SK-MEL-5 (cell line): Measurements from ENCODE around the gene ZNRF3. TPM values are rescaled to one million over a fixed set of nuclear protein-coding genes. Genes with fewer than 3 reads are reported as not detected.

Experiments used
- DNase-seq: peaks from one replicate; pipeline ENCODE4 v3.0.0-alpha.2; 2016; ENCODE audit warnings: low read depth, low spot score
- in situ Hi-C: cut with HindIII; loops from 2 replicates; pipeline ENCODE4 v1.10.0; 2016; ENCODE audit warnings: low sequenced_read_pairs, high pct_unique_total_duplicates, low pct_unique_long_range_greater_than_20kb
- total RNA-seq: library from RNA; depleted of rRNA; stranded (reverse); fragments of >200 nt; shearing (Covaris generic); gene quantifications from 2 replicates; pipeline ENCODE4 v1.2.3, GENCODE V29; 2014

ZNRF3 gene
- total RNA-seq, 1 experiment from 2014 or later, result 4.3 TPM

DNA sequence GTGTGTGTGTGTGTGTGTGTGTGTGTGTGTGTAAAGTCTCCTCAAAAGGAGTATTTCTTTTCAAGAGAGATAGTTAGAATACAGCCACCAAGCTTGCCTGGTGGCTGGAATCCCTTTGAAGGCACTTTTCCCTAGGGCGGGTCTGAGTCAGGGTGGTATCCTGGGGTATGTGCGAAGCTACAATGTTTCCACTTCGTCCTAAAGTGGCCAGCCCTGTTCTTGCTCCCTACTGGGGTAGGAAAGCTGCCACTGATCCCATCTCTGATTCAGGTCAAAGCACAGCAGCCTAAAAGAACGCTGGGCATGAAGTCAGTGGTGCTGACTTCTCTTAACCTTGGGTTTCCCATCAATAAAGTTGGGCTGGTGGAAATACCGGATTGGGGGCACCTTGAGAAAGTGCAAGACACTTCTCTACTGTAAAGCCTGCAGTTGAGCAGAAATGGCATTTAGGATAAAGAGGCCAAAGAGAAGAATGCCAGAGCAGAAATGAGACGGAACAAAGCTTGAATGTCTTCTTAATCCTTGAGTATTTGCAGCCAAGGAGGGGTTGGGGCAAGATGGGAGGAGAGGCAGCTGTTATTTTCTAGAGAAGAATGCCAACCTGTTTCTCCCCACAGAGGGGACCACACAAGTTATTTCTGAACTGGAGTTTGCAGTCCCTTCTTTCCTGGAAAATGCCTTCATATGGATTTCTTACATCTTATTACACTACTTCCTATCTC is 35.3 kb downstream of the ZNRF3 start:
- in situ Hi-C loops, result no loop called here
- no peak for DNase-seq

DNA sequence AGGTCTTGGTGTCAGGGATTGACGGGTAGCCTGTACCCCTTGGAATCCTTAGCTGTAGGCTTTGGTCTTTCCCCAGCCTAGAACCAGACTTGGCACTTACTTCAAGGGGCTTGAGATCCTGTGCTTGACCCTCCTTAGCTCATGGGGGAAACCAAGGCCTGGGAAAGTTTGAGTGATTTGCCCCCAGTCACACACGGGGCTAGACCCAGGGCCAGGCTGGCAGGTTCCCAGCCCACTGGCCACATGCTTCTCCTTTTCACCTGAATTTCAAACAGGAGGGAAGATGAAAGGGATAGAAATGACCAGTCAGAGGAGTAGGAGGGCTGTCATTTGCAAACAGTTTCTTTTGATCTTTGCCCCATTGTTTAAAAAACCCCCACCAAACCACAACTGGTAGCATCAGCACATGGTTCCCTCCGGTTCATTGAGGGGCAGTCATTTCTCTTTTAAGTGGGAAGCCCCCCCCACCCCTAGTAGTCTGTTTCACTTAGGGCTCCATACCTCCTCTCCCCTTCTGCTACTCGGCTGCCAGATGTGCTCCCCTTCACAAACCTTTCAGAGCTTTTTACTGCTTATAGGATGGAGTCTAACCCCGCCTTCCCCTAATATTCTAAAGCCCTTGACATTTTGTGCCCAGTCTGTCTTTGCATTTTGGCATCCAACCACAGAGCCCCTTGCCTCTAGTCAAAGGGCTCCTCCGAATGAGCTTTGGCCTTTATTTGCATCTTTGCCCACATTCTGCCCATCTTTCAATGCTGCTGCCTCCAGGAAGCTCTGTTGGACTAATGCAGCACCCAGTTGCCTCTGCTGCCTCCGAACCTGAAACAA is 37.6 kb downstream of the ZNRF3 start:
- no peak for DNase-seq
- in situ Hi-C loops, result no loop called here

GRCh38 chr22:28921585-28921879 is 38.2 kb downstream of the ZNRF3 start:
- DNase-seq, result no peak
- in situ Hi-C loops, result no loop called here

DNA sequence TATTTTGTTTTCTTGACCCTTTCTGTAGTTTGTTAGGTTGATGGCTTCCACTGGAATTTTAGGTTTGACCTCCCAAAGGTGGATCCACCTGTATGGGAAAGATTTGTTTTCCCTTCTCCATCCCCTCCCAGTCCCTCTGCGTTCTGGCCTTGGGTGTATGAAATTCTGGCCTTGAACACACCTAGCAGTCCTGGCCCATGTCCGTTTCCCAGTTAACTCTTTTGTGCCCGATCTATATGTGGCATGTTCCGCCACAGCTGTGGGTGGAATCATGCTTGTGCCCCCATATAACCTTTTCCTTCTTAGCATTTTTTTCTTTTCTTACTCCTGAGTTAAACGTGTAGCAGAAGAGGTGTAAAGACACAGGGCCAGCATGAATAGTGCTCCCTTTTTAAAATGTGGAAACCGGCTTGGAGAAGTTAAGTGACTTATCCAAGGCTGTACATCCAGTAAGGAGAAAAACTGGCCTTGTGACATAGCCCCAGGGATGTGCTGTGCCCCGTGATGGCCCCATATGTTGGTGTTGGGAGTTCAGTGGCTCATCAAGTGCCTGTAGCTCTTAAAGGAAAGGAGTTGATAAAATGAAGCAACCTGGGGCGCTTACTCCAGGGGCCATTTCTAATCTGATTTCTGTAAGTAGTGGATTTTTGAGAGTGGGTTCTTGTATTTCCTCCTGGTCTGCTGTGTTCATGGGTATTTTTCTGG is 39.3 kb downstream of the ZNRF3 start:
- in situ Hi-C loops, result no loop called here
- peak; percentile 40 for DNase-seq

DNA sequence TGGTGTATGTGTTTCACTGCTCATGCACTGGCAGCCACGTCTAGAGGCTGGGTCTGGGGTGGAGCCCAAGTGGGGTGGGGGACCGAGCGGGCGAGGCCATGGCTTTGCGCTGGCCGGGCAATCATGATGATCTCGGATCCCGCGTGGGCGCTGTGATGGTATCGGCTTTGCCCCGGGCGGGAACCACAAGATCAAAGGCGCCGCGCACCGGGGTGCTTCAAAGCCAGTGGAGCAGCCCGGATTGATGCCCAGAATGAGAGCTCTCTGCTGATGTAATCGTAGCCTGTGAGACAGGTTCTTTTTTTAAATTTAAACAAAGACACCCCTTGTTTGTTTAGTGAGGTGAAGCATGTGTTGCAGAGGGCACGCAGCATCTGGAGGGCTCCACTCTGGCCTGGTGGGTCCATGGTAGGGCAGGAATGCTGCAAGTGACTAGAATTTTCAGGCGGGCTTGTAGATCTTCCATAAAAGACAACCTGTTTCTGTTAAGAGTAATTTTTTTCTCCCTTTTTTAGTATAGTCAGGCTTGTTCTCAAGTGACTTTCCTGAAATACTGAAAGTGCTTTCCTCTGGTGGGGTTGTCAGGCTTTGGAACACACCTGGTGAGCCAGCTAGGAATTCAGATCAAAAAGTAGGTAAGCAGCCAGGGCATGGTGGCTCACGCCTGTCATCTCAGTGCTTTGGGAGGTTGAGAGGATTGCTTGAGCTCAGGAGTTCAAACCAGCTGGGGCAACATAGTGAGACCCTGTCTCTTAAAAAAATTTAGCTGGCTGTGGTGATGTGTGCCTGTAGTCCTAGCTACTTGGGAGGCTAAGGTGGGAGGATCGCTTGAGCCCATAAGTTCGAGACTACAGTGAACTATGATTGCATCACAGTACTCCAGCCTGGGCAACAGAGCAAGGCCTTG is 40.7 kb downstream of the ZNRF3 start:
- in situ Hi-C loops, result no loop called here
- peak; percentile 36 for DNase-seq

DNA sequence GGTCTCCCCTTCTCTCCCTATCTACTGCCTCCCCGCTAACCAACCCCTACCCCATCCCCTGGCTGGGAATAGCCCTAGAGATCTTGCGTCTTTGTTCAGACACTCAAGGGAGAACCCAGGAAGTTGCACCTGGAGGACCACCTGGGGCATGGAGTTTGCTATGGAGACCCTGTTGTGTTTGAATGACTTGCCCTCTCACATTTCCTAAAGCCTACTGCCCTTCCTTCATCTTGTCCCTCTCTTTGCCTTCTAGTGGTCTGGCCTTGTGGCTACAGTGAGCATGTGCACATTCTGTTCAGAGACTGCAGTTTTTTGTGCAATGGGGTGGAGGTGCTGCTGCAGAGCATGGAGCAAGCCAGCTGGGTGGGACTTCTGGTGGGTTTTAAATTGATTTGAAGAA is 42.5 kb downstream of the ZNRF3 start:
- DNase-seq, result no peak
- in situ Hi-C loops, result no loop called here

DNA sequence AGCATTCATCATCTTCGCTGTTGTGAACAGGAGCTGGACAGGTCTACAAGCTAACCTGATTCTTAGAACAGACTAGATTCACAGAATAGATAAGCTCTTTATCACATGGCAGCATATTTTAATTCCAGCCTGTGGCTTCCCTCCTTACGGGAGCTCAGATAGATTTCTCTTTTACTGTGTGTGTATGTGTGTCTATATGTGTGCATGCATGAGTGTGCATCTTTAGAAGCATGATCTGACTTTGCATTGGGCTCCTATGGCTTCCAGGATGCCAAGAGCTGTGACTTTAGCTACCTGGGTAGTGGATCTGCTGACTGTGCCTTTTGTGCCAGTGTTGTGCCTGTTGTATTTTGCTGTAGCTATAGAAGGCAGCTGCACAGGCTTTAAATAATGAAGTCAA is 44.3 kb downstream of the ZNRF3 start:
- in situ Hi-C loops, result no loop called here
- DNase-seq, result no peak

DNA sequence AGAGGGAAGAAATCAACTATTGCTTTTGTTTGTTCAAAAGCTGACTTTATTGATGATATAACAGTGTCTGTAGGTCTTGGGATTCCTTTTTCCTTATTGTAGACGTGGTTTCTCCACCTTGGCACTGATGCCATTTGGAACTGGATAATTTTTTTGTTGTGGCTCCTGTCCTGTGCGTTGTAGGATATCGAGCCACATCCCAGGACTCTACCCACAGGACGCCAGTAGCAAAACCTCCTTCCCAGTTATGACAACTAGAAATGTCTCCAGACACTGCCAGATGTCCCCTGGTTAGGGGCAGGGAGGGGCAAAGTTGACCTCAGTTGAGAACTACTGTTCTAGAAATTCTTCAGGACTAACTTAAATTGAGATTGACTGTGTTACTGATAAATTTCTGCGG is 45.8 kb downstream of the ZNRF3 start:
- no peak for DNase-seq
- in situ Hi-C loops, result no loop called here

DNA sequence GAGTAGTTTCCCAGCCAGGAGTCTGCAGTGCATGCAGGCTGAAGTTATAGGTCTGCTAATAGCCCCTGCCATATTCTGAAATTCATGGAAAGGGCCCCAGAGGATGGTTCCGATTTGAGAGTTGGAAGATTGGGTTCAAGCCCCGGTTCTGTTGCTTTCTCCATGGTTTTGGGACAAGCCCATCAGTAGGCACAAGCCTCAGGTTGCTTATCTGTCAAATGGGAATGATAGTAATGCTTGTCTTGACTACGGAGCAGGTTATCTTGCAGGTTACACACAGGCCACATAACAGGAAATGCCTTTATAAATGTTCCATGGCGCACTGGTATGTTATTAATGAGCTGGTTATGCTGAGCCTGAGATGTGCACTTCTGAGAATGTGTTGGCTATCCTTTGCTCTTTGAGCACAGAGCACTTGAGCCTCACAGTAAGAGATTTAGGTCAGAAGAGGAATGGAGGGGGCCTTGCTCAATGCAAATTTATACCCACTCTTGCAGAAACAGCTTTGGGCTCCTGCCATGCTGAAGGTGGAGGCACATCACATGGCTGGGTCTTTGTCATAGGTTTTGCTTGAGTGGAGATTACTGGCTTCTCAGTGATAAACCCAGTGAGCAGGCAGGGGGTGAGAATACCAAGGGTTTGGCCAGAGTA is 47.1 kb downstream of the ZNRF3 start:
- in situ Hi-C loops, result no loop called here
- DNase-seq, result no peak

DNA sequence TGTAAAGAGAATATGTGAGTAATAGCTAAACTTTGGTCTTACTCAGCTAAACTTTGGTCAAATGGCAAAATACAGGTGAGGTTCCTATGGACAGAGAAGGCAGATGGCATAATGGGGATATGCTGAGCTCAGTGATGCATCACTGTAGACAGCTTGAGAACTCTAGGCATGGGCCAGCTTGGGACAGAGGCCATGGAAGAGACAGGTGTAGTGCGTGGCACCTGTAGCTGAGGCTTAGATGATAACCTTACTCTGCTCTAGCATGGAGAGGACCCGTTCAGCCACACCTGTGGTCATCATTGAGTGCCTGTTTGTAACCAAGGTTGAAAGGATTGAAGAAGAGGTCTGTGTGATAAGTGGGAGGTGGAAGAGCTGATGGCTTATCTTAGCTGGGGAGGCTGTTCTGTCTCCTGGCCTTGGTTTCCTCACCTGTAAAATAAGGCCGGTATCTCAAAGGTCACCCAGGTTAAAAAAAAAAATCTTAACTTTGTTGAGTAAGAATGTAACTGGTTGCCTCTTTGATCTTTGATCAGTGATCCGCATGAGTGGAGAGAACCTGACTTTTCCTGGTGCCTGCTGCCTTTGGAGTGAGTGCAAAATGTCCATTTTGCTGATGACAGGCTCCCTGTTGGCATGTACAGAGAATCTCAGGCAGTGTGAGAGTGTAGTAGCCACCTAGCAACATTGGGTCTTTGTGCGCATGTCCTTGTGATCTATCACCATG is 48.6 kb downstream of the ZNRF3 start:
- in situ Hi-C loops, result no loop called here
- DNase-seq, result no peak

- no peak for DNase-seq
- in situ Hi-C loops, result no loop called here
These were observed 49.9 kb downstream of the ZNRF3 start for GRCh38 chr22:28933321-28933720.

GRCh38 chr22:28934026-28934425 is 50.7 kb downstream of the ZNRF3 start:
- DNase-seq, result no peak
- in situ Hi-C loops, result no loop called here

DNA sequence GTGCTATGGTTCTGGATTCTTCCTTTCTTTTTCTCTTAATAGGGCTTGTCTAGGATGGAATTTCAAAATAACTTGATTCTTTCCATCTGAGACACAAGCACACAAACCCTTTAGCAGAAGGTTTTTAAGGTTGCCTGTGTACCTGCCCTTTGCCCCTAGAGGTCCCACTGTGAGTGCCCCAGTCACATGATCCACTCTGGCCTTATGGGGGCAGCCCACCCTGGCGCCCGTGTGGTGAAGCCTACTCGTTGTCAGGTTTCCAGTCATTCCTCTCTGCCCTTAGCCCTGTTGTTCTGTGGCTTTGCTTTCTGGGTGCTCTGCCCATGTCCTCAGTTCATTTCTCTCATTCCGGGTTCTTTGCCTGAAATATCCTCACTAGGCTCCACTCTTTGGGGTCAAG is 51.8 kb downstream of the ZNRF3 start:
- in situ Hi-C loops, result no loop called here
- no peak for DNase-seq

DNA sequence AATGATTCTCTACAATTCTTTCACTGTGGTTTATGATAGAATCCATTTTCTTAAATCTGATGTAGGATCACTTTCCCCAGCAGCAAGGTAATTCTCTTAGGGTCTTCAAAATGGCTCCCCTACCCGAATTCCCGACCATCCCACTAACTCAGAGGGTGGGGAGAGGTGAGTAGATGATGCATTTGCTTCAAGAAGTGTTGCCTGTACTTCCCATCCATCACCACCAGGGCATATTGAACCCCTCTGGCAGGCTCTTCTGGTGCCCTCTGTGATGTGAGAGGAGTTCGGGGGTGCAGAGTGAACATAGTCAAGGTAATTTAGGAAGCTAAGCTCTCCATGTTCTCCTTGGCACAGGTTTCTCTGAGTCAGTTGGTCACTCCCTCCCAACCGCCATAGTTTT is 52.3 kb downstream of the ZNRF3 start:
- in situ Hi-C loops, result no loop called here
- DNase-seq, result no peak

DNA sequence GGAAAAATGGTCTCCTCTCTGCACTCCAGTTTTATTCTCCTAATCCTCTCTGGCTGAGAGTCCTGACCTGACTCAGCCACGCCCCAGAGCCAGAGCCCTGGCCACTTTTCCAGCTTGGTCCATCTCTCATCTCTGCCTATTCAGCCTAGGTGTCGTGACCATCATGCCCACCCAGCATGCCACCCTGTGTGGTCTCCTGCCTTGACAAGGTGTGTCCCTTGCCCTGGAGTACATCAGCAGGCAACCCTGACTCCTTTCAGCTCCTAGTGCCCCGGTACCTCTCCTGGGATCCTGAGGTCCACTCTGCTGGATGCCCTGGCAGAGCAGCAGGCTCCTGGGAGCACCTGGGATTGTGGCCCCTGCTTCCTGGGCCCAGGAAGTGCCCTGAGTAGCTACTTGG is 52.8 kb downstream of the ZNRF3 start:
- in situ Hi-C loops, result no loop called here
- no peak for DNase-seq

DNA sequence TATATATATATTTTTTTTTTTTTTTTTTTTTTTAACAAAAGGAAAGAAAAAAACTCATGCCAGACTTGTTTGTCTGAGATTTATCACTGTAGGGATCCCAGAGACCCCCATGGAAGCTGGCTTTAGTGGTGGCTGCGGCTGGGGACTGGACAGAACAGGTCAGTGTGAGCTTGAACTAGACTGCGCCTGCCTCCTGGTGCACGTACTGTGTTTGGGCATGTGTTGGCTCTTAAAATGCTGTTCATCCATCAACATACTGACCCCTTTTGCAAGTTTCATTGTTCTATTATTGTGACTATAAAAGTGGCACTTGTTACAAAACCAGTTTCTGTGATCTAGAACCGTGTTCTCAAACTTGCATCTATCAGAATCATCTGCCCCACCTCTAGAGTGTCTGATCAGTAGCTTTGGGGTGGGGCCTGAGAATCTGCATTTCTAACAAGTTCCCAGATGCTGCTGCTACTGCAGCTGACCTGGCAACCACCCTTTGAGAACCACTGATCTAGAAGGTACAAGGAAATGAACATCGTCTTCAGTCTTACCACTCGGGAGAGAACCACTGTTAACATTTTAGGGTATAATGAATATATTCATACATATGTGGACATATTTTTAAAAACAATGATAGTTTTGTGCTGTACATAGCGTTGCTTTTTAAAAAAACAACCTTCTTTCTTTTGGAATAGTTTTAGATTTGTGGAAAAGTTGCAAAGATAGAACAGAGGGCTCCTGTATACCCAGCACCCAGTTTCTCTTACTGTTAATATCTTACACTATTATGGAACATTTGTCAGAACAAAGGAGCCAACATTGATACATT is 54.0 kb downstream of the ZNRF3 start:
- in situ Hi-C loops, result no loop called here
- peak; percentile 50 for DNase-seq
